GM18861 (cell line): ENCODE data around the gene PPP2R5E.
"Not testable (repeated sequence)": the region's sequence is repeated elsewhere in the genome, so short reads cannot be mapped to it uniquely, and the experiment has no call there.

Source experiments
- ATAC-seq: cut with Tn5 transposase; IDR thresholded peaks from one replicate; pipeline ENCODE4 v1.9.1; 2021; ENCODE audit not compliant: unreplicated experiment

The PPP2R5E gene

DNA sequence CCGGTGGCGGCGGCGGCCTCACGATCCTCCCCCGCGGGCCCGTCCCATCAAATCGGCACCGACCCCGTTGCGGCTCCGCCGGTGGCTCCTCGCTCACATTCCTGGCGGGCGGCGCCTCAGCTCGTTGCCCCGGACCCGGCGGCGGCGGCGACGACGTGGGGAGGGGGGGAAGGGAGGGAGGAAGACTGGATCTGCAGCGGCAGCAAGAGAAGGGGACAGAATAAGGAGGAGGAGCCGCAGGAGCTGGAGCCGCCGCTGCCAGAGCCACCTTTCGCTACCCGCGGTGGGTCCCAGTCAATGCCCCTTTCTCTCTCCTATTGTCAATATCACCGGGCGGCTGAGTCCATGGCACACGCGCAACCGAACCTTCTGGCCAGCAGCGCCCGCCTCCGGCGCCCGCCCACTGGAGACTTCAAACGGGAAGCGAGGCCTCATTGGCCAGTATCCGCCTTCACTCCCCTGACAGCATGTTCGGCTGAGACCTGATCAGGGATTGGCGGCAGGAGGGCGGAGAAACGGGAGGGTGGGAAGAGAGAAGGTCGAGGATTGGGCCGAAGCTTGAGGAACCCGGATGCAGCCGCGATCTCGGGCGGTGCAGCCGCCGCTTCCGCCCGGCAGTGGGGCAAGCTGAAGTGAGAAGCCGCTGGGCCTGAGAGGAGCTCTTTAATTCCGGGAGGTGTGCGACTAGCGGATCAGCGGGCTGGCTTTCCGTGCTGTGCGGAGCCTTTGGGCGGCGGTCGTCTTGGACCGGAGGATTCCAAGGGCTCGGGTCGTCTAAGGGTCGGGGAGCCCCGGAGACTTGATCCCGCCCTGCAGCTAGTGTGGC lies at the start of gene PPP2R5E:
Gene PPP2R5E (minus strand): TSS at position 378 of the 826 bp plus-strand sequence. CDS start 3,692 bp downstream, outside the sequence.
- peak; percentile 93 for ATAC-seq

DNA sequence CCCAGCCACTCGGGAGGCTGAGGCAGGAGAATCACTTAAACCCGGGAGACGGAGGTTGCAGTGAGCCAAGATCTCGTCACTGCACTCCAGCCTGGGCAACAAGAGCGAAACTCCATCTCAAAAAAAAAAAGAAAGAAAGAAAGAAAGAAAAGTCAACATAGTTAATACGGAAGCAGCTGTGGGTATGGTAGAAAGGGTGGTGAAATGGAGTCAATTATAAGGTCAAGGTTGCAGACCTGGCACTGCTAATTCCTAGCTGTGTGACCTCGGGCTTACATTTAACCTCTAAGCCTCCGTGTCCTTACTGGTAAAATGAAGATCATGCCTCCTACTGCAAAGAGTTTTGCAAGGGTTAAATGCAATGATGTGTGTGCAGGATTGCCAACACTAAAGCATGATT lies 39.9 kb upstream of the PPP2R5E start:
- ATAC-seq: not testable (repeated sequence)

DNA sequence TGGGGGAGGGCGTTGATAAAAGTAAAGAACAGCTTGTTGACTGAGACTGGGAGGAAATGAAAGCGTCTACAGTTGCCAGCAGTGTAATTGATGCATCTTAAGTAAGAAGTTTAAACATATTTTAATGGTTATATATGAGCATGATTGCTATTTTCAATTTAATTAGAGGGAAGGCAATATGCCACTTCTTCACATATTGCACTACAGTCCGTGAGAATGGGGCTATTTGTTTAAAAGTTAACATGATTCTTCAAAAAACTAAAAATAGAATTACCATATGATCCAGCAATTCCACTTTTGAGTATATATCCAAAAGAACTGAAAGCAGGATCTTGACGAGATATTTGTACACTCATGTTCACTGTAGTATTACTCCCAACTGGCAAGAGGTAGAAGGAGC lies 38.3 kb upstream of the PPP2R5E start:
- ATAC-seq: no peak

DNA sequence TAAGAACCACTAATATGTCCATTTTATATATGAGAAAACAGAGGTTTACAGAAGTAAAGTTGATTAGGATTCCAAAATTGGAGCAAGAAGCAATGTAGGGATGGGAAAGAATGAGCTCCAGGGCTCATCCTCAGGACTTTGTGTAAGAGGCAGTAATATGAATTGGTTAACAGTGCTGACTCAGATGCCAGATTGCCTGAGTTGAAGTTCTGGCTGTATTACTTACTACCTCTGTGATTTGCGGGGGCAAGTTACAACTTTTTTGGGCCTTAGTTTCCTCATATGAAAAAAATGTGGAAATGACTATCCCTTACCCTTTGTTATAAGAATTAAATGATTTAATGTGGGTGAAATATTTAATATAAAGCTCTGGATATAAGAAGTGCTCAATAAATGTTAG lies 35.1 kb upstream of the PPP2R5E start:
- ATAC-seq: no peak

DNA sequence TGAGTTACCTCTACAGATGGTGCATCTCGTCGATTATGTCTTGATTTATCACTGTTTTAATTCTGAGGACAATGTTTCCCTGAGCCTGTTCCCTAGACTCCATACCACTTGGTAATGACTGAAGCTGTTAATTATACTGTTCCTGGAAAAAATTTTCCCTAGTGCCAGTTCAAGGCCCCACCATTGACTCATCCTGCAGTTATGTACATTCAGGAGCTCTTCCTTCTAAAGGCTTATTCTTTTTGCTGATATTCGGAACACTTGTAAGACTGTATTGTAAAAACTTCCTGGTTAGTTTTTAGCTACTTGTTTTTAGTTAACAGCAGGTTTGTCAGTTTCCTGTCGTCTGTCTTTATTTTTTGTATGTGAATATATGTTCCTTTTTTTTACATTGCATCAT lies 30.4 kb upstream of the PPP2R5E start:
- ATAC-seq: no peak

DNA sequence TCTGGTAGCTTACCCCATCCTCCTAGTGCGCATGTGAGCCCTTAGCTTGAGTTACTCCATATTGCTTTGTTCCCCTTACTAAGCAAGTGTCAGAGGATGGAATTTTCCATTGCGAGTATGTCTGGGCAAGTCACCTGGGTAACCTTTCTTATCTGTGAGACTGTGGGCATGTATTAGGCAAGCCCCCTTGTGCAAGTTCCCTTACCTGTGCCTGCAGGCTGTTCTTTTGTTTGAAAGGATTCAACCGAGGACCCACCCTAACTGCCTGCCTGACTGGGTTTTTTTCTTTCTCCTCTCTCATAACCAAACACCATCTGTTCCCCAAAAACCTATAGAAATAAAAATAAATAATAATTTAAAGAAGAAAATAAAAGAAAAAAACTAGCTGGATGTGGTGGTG lies 22.3 kb upstream of the PPP2R5E start:
- no peak for ATAC-seq

DNA sequence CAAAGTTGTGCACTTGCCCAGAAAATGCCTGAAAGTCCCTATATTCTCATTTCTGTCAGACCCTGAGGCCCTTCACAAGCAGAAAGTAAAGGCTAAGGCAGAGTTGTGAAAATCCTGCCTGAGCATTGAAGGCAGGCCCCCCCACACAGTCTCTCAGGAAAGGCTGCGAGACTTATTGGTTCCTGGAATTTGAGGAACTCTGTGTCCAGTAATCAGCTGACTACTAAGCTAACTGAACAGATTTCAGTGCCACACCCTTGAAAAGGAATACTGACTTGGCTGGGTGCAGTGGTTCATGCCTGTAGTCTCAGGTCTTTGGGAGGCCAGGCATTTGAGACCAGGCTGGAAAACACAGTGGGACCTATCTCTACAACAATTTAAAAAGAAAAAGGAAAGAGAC lies 21.1 kb upstream of the PPP2R5E start:
- ATAC-seq: no peak

DNA sequence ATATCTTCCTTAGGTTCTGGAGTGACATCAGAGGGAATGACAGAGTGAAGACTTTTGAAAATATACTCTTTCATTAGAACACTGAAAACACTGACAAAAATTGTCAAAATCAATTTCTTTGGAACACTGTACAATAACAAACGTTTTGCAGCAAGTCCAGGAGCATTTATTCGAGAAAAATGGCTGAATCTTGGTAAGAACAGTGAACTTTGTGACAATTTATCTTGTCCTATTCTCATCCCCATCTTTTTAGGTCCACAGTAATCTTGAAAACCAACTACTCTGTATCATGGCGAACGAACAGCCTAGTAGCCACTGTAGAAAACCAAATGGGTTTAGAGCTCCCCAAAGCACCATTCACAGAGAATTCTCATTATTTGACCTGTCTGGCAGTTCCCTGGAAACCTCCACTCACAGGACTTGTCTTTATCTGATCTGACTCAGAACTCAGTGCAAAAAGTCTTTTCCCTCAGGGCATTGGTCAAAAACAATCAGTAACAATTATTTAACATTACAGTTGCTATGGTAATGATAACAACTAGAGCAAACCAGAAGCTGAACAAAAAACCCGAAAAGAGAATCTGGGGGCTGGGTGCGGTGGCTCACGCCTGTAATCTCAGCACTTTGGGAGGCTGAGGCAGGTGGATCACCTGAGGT lies 20.3 kb upstream of the PPP2R5E start:
- no peak for ATAC-seq

DNA sequence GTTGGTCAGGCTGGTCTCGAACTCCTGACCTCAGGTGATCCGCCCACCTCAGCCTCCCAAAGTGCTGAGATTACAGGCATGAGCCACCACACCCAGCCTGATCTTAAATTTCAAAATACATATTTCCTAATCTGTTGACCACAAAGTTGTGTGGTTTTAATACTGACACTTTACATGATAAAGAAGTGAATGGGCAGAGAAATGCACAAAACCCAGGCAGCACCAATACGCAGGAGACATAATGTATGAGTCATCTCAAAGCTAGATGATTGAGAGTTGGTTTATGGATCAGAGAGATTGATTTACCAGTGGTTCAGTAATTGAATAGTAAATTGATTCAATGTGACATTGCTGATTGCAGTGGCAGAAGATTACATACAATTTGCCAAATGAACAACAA lies 19.2 kb upstream of the PPP2R5E start:
- ATAC-seq: no peak

DNA sequence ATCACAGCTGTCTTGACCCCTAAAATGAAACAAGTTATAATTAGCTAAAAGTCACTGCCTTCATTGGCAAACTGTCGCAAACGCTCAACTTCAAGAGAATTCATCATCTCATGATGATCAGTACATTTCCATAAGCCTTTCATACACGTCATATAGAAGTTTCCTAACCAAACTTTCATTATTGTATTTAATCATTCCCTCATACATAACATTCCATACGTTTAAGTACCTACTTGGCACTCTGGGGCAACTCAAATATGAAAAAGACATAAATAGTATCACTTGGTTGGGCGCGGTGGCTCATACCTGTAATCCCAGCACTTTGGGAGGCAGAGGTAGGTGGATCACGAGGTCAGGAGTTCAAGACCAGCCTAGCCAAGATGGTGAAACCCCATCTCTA lies 12.4 kb upstream of the PPP2R5E start:
- no peak for ATAC-seq

DNA sequence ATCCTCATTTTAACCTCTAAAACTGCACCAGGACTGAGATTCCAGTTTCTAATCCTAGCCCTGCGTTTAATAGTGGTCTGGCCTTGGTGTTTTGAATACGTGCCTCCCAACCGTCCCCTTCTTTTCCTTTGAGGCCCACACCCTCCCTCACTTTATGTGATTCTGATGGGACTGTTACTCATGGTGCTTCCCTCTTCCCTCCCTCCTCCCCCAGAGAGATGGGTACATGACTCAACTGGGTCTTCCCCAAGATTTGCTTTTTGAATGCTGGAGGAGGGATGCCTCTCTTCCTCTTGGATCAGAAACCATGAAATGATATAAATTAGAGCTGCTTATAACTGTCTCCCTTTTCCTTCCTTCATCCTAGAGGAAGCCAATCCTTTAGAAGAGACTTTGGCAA lies 8.2 kb upstream of the PPP2R5E start:
- ATAC-seq: no peak

DNA sequence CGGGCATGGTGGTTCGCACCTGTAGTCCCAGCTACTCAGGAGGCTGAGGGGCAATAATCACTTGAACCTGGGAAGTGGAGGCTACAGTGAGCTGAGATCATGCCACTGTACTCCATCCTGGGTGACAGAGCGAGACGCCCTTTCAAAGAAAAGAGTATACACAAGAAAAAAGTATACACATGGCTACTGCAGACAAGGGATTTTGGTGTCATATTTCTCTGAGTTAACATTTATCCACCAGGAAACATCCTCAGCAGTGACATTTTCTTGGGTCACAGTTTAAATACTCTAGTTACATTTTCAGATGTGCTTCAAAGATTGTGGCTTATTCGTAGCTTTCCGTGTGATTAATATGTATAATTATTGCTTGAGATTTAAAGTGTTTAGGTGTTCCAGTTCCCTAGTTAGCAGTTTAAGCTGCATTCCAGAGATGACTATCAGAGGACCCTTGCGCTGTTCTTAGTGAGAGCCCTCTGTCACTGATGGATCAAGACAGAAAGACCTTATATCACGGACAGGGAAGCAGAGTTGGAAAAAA lies 4.7 kb upstream of the PPP2R5E start:
- no peak for ATAC-seq

DNA sequence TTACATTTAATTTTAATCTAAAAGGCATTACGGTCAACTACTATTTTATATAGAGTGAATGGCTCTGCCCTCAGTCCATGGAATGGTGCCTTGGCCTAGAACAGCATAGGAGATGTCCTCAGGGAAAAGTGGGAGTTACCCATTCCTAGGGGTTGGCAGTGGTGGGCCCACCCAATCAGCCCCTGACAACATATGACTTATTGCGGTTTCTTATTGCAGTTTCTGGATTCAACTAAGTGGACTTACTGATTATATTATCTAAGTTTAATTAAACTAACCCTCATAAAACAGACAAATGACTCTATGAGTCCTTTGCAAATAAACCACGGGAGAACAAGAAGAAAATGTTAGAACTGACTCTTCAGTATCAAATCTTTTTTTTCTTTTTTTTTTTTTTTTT lies 2.3 kb upstream of the PPP2R5E start:
- ATAC-seq: no peak

DNA sequence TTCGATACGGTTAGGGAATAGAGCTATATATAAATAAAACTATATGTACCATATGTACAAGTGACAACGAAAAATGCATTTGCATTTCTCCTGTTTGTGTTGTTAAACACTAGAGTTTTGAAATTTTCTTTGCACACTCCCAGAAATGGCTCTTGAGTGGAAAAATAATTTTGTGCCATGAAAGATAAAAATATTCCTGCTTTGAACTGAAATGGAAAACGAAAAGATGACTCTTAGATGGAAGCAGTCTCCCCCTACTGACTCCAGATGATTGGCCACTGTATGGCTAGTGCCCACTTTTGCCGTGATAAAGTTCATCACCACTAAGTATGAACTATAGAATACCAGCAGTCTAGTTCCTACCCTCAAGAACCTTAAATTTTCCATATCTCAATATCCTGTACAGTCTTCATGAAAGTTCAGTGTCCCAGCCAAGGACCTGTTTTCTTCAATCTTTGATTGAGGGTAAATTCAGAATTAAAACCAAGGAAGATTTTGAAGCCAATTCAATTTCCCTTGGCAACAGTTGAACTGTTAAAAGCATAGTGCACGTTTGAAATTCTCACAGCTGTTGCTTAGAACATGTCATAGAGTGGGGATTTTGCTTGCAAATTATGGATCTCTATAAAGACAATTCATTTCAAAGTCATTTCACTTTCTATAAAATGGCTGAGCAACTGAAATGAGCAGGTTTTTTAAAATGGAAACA lies 1.6 kb upstream of the PPP2R5E start:
- no peak for ATAC-seq

DNA sequence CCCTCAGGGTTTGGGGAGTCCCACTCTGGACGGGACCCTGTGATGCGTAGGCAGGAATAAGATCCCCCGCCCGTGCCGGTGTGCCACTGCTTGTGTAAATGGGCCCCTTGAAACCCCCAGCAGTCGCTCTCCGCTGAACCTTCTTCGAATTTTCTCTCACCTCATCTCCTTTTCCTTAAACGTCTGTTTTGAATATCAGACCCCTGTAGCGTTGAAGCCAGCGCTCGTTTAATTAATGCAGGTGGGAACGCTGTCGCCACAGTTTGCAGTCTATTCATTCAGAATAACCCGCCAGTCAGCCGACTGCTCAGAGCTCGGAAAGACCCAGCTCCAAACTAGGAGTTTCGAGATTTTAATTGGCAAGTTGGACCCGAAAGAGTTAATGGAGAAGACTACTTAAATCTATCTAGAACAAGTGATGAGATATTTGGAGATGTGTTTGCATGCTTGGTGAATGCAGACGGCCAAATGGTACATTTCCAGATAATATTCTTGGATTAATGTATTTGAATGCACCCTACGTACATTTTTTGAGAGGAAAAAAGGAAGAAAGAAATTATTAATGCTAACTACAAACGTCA lies 739 bp upstream of the PPP2R5E start:
- ATAC-seq: no peak

DNA sequence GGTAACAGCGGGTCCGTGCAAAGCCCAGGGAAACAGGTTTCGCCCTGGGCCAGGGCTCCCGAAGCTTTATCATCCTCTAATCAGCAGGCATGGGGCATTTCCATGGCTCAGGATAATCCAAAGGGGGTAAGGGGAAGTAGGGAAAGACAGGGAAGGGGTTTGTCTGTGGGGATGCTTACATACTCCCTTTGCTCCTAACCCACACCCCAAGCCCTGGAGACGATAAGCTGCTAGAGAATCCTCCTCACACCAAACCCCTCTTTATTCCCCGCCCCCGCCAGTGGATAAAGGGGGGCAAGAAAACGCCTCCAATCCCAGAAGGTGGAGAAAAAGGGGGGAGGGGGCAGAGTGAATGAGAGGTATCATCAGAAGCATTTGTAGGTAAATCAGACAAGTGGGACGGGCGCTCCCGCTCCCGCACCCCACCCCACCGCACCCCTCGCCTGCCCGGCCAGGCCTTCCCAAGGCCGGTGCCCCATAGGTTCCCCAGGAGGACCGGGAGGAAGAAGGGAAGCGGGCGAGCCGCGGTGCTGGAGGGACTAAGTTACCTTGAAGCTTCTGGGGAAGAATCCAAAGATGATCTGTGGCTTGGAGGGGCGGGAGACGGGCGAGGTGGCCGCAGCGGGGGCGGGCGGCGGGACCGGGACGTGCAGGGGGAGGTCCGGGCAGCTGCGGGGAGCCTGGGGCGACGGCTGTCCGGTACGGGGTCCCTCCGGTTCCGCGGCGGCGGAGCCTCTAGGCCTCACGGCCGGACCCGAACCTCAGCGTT lies 762 bp downstream of the PPP2R5E start:
- no peak for ATAC-seq

DNA sequence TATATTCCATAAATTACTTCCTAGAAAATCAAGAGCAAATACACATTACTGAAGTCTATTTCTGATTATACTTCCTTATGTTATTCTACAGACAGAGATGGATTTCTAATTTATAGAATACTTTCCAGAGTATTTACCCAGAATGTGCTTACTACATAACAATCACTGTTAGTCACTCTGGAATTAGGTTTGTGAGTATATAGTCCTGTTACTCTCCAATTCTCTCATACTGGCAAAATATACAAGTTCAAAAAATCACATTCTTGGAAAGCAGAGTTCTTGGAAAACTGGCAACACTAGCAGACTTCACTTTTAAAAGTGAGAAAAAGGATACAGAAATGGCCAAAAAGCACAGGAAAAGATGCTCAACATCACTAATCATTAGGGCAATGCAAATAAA lies 7.3 kb downstream of the PPP2R5E start:
- ATAC-seq: no peak

DNA sequence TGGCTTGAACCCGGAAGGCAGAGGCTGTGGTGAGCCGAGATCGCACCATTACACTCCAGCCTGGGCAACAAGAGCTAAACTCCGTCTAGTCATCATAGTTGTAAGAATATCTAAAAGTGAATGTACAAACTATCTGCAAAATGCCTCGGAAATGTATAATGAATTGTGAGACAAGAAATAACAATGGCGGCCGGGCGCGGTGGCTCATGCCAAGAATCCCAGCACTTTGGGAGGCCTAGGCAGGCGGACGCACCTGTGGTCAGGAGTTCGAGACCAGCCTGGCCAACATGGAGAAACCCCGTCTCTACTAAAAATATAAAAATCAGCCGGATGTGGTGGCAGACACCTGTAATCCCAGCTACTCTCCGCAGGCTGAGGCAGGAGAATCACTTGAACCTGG lies 9.7 kb downstream of the PPP2R5E start:
- ATAC-seq: no peak

DNA sequence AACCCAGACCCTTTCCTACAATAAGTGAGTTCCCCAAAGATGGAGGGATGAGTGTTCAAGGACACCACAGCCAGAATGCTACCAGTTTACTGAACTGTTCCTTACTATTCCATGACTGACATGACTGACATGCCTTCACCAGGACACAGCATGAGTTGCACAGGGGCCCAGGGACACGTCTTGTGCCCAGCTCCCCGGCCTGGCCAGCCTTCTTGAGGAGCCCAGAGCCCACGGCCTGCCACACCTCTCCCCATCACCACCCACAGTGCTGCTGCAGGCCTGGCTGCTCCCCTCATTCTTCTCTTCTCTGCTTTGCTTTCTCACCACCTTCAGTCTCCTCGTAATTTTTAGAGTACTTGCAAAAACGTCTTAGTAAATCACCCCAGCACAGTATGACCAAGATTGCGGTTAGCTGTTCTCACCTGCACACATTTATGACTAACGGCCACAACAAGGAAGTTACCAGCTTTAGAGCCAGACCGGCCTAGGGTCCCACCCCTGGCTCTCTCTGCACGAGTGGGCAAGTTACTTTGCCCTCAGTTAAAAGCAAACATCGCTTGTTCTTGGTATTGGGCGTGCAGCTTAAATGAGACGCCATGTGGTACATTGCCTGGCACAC lies 18.5 kb downstream of the PPP2R5E start:
- no peak for ATAC-seq

DNA sequence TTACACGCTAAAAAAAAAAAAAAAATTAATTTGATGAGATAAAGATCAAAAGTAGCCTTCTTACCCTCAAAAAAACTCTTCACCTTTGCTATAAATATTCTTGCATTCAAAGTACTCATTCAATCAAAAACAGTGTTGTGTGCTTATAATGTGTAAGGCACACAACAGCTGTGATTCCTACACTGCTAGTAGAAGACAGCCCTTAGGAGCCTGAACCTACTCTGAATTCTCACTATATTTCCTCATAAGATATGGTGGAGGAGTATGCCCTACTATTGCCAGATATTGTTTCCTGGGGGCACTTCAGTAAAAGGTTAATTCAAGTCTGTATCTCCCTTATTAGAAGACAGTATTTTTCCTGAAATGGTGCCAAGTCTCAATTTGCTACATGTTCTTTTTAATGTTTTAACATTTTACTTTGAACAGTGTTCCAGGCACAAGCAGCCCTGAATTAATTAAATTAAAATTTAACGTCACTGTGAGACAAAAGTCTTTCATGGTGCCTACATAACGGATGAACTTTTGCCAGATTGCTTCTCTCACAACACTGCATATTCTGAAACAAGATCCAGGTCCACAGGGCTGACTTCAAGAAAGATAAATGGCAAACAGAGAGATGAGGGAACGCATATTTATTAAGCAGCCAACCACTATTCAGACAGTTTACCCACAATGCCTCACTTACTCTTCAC lies 19.3 kb downstream of the PPP2R5E start:
- ATAC-seq: no peak
